ENCODE results near the gene SMKR1.
"Not testable (repeated sequence)": the region's sequence is repeated elsewhere in the genome, so short reads cannot be mapped to it uniquely, and the experiment has no call there.

The SMKR1 gene

DNA sequence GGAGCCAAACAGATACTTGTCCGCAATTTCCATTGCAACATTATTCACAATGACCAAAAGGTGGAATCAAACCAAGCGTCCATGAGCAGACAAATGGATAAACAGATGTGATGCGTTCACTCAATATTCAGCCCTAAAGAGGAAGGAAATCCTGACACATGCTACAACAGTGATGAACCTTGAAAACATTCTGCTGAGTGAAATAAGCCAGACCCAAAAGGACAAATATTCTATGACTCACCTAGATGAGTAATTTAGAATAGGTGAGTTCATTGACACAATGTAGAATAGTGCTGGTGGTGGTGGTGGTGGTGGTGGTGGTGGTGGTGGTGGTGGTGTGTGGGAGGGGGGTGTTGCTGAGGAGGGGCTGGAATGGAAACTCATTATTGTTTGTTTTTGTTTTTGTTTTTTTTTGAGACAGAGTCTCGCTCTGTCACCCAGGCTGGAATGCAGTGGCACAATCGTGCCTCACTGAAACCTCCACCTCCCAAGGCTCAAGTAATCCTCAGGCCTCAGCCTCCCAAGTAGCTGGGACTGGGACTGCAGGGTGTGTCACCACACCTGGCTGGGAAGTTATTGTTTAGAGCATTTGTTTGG, 28.6 kb downstream of the SMKR1 start:
- DNase-seq, result no peak

DNA sequence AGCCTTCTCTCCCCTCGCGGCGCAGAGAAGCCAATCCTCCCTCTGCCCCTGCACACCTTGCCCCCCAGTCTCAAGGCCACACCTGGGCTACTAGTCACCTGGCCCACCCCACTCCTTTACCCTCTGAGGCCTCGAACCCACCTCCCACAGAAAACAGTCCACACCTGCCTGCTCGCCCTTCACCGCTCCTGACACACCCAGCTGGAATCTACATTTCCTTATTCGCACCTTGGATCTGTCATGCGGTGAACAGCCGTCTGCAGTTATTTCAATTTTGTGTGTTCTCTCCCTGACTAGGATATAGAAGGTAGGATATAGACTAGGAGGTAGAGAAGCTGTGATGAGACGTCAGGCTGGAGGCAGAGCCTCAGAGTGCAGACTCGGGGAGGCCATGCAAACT, 29.4 kb downstream of the SMKR1 start:
- DNase-seq, result no peak

DNA sequence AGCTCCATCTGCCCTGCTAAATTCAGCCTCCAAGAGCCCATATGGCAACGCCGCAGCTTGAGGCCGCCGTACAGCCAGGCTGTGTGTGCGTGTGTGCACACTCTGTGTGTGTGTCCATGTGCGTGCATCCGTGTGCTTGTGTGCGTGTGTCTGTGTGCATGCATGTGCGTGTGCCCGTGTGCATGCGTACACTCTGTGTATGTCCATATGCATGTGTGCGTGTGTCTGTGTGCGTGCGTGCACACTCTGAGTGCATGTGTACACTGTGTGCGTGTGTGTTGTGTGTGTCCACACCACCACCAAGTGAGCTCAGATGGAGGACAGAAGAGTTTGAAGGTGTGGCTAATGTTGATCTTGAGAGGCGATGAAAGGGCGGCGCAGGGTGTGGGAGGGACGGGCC, 30.0 kb downstream of the SMKR1 start:
- DNase-seq, result no peak

DNA sequence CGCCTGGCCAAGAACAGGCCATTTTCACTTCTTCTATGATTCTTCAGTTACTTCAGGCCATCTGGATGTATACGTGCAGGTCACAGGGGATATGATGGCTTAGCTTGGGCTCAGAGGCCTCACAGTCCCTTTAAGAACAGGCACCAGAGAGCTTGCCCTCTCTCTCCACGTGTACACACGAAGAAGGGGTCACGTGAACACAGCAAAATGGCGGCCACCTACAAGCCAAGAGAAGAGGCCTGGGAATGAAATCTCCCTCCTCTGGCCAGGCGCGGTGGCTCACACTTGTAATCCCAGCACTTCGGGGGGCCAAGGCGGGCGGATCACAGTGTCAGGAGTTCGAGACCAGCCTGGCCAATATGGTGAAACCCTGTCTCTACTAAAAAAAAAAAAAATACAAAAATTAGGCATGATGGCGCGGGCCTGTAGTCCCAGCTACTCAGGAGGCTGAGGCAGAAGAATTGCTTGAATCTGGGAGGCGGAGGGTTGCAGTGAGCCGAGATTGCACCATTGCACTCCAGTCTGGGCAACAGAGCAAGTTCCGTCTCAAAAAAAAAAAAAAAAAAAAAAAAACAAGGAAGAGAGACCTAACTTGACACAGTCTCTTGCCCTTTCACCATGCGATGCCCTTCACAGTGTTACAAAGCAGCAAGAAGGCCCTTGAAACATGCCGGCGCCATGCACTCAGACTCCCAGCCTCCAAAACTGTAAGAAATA, 32.4 kb downstream of the SMKR1 start:
- DNase-seq, result not testable (repeated sequence)

DNA sequence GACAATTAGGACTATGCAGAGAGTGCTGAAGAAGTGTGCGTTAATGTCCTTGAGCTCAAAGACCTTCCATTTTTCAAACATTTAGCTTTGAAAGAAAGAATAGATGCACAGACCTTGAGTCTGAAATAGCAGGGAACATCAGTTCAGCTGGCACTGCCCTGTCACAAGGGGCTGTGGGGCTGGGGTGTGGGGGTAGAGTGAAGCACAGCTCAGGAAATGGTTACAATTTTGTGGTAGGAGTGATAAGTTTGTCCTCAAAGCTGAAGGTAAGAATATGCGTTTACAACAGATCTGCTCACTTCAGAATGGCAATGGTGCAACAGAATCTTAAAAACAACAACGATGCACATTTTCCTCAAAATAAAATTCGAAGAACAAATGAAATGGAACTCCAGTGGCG, 33.6 kb downstream of the SMKR1 start:
- no peak for DNase-seq

DNA sequence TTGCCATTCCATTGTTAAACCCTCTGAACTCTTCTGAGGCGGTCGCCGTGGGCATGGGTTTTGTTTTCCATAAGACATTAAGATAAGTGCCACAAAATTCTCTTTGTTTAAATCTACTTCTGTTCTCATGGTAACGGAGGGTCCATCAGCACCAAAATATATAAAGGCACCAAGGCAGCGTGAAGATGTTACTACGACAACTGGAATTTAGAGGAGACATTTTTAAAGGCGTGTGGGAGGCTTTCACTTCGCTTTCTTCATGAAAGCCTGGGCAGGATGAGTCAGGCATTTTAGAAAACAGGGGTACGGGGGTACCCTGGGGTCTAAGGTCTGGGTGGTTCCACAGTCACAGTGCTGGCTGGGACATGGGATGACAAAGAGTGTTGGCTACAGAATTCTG, 34.0 kb downstream of the SMKR1 start:
- DNase-seq, result no peak

DNA sequence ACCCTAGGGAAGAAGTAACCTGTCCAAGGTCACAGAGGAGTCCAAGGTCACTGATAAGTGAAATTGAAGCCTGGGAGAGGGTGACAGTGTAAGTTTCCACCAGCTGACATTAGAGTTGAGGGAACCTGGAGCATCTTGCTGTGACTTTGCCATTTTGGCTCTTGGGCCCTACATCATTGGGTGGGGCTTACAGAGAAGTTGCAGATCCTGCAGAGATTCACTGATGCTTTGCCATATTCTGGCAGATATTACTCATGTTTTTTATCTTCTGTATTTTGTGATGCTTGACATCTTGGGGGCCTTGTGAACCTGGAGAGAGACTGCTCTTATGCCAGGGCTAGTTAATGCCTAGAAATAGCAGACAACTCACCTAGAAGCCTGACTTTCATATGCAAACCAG, 36.5 kb downstream of the SMKR1 start:
- no peak for DNase-seq

DNA sequence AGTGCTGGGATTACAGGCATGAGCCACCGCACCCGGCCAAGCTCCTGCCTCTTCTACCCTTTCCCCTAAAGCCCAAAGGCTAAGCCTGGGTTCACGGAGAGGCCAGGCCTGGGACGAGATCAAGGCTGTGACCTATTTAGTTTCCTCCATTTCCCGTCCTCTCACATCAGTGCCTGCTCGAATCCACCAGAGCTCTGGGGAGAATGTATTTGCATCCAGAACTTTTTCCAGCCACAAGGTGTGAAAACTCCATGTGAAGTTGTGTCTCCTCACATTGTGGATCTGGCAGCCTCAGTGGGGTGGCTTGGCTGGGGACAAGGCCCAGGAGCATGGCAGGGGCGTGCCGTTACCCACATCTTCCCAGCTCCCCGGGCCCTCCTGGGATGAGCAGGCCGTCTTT, 38.0 kb downstream of the SMKR1 start:
- no peak for DNase-seq

DNA sequence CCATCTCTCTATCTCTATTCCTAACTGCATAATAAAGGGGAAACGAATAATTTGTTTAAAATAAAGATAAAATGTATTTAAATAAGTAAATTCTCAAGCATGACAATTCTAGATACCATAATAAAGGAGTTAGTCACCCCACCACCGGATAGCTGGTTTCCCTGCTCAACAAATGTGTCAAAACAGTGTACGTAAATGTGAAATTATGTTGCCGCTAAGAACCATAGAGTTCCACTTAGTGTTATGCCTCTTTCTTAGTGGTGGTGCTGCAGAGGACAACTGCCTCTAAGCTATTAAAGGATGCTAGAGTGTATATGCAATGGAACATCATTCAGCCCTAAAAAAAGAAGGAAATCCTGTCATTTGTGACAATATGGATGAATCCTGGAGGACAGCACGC, 42.4 kb downstream of the SMKR1 start:
- DNase-seq, result no peak

DNA sequence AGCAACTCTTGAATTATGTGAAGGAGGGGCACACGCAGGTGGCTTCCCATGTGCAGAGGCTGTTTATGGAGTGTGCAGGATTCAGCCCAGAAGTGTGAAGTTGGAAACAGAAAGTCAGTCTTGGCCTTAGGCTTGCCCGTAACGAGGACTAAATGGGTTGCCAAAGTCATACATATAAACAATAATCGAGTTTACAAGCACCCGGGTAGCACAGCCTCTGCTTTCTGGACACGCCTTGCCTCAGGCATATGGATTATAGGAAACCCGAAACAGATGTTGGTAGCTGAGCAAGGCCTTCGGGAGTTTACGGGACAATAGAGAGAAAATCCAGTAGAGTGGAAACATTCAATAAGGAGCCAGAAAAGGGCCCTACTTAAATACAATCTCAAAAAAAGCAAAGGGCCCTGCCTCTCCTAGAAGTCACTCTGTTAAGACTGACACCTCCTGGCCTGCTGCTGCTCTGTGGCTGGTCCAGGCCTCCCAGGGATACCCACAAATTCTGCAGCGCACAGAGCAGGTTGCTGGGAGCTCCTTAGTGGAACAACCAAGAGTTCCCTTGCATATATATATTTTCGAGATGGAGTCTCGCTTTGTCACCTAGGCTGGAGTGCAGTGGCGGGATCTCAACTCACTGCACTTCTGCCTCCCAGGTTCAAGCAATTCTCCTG, 48.5 kb downstream of the SMKR1 start:
- DNase-seq, result no peak

DNA sequence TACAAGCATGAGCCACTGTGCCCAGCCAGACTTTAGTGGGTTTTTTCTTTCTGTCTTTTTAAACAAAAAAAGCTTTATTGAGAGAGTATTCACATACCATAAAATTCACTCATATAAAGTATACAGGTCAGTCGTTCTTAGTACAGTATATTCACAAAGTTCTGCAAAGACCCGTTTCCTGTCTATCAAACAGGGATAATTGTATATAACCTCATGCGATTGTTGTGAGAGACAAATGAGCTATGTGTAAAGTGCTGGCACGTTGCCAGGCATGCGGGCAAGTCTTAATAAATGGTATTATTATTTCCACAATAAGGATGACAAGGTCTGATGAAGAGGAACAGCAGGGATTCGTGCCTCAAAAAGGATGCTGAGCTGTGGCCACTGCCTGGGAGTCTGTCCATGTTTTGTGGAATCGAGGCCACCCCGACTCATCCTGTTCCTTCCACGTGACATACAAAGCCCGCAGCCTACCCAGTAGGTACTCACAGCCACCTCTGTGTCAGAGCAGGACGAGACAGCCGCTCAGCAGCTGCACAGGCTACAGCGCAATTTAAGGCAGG, 51.6 kb downstream of the SMKR1 start:
- peak; percentile 31 for DNase-seq

DNA sequence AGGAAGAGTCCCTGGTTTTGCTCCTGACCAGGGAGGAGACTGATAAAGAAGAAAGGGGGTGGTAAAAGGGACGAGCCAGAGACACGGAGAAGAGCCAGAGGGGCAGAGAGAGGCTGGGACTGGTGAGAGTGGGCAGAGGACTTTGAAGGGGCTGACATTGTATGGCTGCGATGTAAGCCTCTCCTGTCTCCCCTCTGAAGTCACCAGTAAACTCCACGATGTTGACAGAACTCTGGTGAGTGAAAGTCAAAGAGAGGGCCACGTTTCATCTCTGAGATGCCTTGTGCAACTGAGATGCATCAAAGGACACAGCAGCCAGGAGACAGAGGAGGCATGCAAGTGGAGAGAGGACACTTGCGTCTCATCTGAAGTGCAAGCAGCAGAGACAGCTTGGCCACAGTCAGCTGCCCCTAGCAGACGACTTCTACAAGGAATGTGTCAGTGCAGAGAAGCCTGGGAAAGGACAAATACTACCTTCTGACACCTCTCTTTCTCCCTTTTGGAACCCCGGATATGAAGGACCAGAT, 54.3 kb downstream of the SMKR1 start:
- no peak for DNase-seq

DNA sequence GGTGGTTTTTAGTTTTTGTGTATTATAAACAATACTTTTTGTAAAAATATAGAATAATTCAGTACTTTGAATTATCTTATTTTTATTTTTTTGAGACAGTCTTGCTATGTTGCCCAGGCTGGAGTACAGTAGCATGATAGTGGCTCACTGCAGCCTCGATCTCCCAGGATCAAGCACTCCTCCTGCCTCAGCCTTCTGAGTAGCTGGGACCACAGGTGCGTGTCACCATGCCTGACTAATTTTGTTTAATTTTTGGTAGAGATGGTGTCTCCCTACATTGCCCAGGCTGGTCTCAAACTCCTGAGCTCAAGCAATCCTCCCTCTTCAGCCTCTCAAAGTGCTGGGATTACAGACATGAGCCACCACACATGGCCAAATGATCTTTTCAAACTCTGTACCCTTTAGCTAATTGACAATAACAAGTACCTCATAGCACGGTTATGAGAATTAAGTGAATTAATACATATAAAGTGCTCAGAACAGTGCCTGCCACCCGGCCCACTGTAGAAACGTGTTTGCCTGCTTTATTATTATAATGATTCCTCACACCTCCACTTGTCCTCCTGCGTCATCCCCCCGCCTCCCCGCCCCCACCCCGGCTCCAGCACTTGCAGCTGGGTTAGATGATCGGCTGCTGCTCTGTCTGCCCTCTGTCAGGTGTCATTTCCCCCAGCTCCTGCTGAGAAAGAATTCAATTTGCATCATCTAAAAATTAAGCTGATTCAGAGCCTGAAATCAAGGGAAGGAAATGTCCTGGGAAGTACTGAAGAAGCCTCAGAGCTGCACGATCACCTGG, 55.6 kb downstream of the SMKR1 start:
- DNase-seq, result no peak

DNA sequence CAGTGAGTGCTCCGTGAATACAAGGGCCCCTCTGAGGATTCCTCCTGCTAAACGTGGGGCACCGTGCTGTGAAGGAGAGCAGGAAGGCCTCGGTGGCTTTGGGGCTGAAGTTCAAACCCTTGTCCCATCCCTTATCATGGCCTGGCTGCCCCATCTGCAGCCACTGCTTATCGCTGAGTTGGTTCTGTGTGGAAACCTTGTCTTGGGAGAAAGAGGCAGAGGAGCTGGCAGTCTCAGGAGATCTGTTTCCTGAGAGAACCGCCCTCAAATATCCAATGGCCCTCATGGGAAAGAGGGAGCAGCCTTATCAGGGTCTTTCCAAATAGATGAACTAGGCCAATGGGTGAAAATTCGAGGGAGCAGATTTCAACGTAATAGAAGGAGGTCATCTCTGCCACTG, 57.2 kb downstream of the SMKR1 start:
- DNase-seq, result no peak

DNA sequence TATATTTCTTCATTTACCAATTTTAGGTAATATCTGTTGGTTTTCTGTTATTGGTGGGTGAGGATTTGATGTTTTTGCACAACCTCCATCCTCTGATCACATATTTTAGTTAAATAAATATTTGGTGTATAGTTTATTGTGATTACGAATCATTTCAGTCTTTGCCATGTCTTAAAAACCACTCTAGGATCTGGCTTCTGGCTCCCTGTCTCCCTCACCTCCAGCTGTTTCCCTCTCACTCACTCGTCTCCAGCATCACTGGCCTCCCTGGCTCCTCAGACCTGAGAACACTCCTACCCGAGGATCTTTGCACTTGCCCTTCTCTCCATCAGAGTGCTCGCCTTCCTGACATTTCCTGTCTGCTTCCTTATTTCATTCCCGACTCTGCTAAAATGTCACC, 58.5 kb downstream of the SMKR1 start:
- DNase-seq, result no peak

DNA sequence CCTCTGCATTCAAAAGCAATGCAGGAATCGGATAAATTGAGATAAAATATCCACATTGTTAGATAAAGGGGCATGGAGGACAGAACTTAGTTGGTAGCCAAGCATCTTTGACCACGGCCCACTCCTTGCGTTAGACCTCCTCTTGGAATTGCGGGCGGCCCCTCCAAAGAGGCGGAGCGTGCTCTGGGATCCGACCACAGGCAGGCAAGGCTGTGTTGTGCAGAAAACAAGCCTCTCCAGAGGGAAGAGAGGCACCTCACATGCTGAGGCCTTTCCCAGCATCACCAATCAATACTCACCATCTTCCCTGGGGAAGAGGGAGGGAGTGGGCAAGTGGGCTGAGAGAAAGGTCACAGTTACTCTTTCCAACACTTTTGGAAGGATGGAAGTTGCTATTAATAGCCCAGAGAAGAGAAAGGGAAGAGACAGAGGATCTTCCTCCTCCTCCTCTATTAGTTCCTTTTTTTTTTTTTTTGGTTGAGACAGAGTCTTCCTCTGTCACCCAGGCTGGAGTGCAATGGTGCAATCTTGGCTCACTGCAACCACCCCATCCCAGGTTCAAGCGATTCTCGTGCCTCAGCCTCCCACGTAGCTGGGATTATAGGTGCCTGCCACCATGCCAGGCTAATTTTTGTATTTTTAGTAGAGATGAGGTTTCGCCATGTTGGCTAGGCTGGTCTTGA, 59.5 kb downstream of the SMKR1 start:
- no peak for DNase-seq

Measured in central memory CD4-positive, alpha-beta T cell (primary cell).